ENCODE data around the gene CCNH.

DNA sequence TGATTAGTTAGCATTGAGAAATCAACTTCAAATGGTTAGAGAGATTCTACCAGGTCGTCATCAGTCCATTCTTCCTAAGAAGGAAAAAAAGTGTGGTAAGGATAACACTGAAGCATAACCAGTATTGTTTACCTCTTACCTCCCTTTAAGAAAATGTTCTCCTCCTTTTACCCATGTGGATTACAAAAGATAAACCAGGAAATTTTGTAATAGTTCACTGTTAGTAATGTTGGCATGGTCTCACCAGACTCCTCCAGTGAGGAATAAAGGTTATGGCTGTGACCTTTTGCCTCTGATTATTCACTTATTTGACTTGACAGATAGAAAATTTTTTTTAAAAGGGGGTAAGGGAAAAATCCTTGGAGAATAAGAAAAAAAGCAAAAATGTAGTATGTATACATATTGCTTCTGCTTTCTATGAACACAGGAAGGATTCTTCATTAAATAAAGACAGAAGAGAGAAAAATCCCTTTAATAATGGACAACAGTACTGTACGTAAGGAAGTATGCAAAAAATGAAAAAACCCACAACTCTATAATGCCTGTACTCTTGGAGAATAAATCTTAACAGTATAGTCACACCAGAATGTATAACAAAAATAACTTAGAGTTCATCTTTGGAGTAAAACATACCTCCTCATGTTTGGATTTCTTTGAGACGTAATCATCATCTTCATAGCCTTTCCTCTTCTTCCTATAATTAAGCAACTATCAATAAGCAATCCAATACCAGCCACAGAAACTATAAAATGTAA is 18.1 kb downstream of the CCNH start:
- TF ChIP-seq, protein P1, sequence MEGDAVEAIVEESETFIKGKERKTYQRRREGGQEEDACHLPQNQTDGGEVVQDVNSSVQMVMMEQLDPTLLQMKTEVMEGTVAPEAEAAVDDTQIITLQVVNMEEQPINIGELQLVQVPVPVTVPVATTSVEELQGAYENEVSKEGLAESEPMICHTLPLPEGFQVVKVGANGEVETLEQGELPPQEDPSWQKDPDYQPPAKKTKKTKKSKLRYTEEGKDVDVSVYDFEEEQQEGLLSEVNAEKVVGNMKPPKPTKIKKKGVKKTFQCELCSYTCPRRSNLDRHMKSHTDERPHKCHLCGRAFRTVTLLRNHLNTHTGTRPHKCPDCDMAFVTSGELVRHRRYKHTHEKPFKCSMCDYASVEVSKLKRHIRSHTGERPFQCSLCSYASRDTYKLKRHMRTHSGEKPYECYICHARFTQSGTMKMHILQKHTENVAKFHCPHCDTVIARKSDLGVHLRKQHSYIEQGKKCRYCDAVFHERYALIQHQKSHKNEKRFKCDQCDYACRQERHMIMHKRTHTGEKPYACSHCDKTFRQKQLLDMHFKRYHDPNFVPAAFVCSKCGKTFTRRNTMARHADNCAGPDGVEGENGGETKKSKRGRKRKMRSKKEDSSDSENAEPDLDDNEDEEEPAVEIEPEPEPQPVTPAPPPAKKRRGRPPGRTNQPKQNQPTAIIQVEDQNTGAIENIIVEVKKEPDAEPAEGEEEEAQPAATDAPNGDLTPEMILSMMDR (IDR thresholded peaks at IDR 0.05) = no peak
- TF ChIP-seq POLR2A (IDR thresholded peaks at IDR 0.05) = no peak

All from thyroid gland (tissue), 4 donors.